ENCODE measurements around the gene RELA.
A peak's percentile ranks its signal among the peaks of the same experiment; 100 is the strongest.

Gene RELA

DNA sequence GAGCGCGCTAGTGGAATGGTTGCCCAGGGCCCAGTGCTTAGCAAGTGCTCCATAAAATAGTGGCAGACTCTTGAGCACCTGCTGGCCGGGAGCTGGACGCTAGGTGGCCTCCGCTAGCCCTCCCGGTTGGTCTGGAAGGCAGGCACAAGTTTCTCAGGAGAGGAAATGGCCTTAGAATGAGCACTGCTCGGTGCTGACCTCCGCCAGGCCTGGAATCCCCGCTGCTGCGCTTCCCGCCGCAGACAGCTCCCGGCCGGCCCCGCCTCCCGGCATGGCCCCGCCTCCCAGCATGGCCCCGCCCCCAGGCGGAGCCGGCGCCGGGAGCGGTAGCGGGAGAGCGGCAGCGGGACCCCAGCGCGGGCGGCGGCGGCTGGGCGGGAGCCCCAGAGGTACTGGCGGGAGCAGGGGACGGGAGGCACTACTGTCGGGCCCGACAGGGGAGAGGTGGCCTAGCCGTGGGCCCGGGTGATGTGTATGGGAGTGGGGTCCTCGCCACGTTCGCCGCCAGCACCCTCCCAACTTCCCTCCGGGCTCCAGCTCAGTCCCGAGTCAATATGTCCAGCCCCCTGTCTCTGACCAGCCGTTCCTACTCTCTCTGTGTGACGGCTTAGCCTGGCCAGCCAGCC, 24.8 kb downstream of the RELA start, which contains the start of gene SIPA1:
Gene SIPA1 (plus strand): TSS at position 308 of the 626 bp plus-strand sequence. CDS start 2,821 bp downstream, outside the sequence.
- DNase-seq = peak; percentile 94
- in situ Hi-C loops (cut with HindIII; ENCODE audit: low pct_ligation_motif_present, low pct_unique_long_range_greater_than_20kb, low sequenced_read_pairs) = no loop called here

DNA sequence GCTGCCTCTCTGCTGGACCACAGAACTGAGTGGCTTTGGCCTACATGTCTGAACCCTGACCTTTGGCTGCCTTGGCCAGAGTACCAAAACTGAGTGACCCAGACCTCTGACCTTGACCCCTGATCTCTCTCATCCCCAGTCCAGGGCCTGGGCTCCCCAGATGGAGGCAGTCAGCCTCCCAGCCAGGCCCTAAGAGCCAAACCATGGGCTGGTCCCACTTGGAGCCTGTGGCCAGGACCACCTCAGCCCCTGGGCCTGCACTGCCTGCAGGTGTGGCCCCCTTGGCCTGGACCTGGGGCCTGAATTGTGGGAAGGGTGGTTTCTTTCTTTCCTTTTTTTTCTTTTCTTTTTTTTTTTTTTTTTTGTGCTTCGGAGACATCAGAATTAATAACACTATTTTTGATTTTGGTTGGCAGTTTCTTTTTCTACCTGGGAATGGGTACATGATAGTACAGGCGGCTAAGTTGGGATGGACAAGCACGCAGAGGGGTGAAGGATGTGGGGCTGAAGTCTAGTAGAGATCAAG, 25.6 kb downstream of the RELA start:
- DNase-seq = no peak
- in situ Hi-C loops (cut with HindIII; ENCODE audit: low pct_ligation_motif_present, low pct_unique_long_range_greater_than_20kb, low sequenced_read_pairs) = no loop called here

DNA sequence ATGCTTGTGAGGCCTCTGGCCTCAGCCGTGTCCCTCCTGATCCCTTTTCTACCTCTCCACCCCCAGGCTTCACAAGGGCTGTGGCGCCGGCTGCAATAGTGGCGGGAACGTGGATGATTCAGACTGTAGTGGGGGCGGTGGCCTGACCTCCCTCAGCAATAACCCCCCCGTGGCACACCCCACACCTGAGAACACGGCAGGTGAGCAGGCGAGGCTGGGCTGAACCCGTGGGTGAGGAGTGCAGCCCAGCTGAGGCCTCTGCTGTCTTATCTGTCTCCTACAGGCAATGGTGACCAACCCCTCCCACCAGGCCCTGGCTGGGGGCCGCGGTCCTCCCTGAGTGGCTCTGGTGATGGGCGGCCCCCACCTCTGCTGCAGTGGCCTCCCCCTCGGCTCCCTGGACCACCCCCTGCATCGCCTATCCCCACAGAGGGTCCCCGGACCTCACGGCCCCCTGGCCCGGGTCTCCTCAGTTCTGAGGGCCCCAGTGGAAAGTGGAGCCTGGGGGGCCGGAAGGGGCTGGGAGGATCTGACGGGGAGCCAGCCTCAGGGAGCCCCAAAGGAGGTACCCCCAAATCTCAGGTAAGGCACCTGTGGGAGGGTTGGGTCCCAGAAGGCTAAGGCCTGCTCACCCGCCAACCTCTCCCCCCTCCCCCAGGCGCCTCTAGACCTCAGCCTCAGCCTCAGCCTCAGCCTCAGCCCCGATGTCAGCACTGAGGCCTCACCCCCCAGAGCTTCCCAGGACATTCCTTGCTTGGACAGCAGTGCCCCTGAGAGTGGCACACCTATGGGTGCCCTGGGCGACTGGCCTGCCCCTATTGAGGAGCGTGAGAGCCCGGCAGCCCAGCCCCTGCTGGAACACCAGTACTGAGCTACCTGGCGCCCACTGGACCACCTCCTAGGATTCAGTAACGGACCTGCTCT, 26.3 kb downstream of the RELA start:
- in situ Hi-C loops (cut with HindIII; ENCODE audit: low pct_ligation_motif_present, low pct_unique_long_range_greater_than_20kb, low sequenced_read_pairs) = no loop called here
- no peak for DNase-seq

DNA sequence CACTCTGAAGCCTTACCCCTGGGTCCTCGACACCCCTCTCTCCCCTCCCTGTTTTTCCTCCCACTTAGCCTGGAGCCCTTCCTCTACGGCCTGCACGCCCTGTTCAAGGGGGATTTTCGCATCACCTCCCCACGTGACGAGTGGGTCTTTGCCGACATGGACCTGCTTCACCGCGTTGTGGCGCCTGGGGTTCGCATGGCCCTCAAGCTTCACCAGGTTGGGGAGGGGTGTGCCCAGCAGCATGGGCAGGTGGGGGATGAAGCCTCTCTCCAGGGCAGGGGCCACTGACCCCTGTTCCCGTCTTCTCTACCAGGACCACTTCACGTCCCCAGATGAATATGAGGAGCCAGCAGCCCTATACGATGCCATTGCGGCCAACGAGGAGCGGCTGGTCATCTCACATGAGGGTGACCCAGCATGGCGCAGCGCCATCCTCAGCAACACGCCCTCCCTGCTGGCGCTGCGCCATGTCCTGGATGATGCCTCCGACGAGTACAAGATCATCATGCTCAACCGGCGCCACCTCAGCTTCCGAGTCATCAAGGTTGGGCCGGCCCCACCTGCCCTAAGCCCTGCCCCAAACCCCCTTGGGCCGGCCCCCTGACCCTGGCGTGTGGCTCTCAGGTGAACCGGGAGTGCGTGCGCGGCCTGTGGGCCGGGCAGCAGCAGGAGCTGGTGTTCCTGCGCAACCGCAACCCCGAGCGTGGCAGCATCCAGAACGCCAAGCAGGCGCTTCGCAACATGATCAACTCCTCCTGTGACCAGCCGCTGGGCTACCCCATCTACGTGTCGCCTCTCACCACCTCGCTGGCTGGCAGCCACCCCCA, 27.6 kb downstream of the RELA start:
- in situ Hi-C loops (cut with HindIII; ENCODE audit: low pct_ligation_motif_present, low pct_unique_long_range_greater_than_20kb, low sequenced_read_pairs) = no loop called here

DNA sequence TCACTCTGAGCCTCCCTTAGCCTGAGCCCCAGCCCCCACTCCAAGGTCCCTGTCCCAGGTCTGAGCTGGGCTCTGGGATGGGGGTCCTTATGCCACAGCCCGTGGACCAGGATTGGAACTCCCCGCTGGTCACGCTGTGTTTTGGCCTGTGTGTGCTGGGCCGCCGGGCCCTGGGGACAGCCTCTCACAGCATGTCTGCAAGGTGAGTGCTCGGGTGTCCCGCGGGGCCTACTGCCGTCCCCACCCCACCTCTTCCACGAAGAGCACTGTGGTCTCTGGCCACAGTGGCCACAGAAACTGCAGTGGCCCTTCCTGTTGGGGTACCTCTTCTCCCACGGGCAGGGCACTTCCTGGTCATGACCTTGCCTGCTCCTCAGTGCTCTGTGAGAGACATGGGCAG, 28.3 kb downstream of the RELA start:
- DNase-seq = no peak
- in situ Hi-C loops (cut with HindIII; ENCODE audit: low pct_ligation_motif_present, low pct_unique_long_range_greater_than_20kb, low sequenced_read_pairs) = no loop called here

More for the DNA sequence above, 27.6 kb downstream of the RELA start:
- no peak for DNase-seq

DNA sequence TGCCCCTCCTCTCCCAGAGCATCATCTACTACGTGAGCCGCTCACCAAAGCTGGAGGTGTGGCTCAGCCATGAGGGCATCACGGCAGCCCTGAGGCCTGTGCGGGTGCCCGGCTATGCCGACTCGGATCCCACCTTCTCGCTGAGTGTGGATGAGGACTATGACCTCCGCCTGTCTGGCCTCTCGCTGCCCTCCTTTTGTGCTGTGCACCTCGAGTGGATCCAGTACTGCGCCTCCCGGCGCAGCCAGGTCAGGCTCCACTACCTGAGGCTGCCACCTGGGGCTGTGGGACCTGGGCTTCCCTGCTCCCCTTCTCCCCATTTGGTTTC, 28.6 kb downstream of the RELA start:
- in situ Hi-C loops (cut with HindIII; ENCODE audit: low pct_ligation_motif_present, low pct_unique_long_range_greater_than_20kb, low sequenced_read_pairs) = no loop called here
- DNase-seq = no peak

DNA sequence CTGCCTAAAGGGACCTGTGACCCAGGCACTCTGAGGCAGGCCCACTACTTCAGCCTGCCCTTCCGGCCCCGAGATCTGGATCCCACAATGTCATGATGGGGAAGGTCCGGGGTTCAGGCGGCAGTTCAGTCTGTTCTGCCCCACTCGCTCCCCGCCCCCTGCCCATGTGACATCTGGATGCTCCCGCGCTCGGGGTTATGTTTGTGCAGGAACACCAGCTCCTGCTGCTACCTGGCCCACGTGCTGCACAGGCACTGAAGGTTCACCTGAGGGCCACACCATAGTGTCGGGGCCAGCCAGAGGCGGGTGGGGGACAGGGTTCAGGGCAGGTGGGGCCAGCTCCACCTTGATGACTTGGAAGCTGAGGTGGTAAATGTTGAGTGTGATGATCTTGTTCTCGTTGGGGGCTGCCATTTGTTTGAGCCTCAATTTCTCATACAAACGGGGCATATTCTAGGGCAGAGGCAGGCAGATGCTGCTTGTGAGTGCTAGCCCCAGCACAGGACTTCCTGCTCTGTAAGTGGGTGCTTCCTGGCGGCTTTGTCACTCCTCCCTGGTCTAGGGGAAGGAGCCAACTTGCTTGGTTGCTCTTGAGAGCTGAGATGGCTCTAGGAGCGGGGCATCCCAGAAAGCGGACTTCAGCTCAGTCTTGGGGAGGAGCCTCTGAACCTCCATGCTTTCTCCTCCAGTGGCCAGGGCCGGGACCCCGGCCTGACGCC, 29.2 kb downstream of the RELA start:
- no peak for DNase-seq
- in situ Hi-C loops (cut with HindIII; ENCODE audit: low pct_ligation_motif_present, low pct_unique_long_range_greater_than_20kb, low sequenced_read_pairs) = no loop called here

DNA sequence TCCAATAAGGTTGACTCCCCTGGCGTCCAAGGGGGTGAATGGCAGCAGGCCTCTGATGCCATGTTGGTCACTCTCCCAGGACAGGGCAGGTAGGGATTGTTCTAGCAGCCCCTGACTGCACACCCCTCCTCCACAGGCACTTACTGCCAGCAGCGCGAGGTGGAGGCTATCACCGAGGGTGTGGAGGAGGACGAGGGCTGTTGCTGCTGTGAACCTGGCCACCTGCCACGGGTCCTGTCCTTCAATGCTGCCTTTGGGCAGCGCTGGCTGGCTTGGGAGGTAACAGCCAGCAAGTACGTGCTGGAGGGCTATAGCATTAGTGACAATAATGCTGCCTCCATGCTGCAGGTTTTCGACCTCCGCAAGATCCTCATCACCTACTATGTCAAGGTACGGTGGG, 32.5 kb downstream of the RELA start:
- in situ Hi-C loops (cut with HindIII; ENCODE audit: low pct_ligation_motif_present, low pct_unique_long_range_greater_than_20kb, low sequenced_read_pairs) = no loop called here
- no peak for DNase-seq

DNA sequence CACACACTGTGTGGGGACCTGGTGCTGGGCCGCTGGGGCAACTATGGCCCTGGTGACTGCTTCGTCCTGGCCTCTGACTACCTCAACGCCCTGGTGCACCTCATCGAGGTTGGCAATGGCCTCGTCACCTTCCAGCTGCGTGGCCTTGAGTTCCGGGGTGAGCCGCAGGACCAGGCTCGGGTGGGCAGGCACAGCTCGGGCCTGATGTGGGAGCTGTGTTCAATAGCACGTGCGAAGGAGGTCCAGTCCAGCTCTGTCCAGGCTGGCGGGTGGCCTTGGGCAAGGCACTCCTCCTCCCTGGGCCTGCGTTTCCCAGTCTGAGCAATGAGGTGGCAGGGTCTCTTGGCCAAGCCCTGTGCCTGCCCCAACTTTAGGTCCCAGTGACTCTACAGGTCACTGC, 33.1 kb downstream of the RELA start:
- DNase-seq = no peak
- in situ Hi-C loops (cut with HindIII; ENCODE audit: low pct_ligation_motif_present, low pct_unique_long_range_greater_than_20kb, low sequenced_read_pairs) = no loop called here

DNA sequence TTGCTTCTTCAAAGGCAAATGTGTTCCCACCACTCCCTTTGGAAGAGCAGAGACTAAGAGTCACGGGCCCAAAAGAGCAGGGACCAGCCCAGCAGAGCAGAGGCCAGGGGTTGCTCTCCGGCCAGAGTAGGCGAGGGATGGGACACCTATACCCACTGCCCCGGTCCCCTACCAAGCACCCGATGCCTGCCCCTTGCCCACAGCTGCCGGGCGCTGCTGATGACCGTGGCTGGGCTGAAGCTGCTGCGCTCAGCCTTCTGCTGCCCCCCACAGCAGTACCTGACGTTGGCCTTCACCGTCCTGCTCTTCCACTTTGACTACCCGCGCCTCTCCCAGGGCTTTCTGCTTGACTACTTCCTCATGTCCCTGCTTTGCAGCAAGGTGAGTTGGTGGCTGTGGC, 35.5 kb downstream of the RELA start:
- no peak for DNase-seq
- in situ Hi-C loops (cut with HindIII; ENCODE audit: low pct_ligation_motif_present, low pct_unique_long_range_greater_than_20kb, low sequenced_read_pairs) = no loop called here

DNA sequence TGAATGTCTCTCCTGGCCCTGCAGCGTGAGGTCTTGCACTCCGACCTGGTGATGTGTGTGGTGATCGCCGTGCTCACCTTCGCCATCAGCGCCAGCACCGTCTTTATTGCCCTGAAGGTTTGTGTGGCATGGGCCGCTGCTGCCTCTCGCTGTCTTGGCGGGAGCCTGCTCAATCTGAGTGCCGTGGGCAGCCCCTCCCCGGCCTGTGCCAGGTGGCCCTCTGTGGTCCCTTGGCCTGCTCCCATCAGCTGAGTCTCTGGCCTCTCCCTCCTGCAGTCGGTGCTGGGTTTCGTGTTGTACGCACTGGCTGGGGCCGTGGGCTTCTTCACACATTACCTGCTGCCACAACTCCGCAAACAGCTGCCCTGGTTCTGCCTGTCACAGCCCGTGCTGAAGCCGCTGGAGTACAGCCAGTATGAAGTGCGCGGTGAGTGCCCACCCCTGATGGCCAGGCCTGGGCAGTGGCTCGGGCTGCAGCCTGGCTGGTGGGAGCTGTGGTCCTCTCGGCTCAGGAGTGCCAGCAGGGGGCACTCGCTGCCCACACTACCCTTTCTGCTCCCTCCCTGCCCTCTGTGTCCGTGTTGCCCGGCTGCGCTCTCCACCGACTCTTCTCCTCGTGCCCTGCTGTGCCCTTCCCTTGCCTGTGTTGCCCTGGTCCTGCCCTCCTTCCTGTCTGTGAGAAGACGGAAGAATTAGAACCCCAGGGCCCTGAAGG, 36.9 kb downstream of the RELA start:
- peak; percentile 40 for DNase-seq
- in situ Hi-C loops (cut with HindIII; ENCODE audit: low pct_ligation_motif_present, low pct_unique_long_range_greater_than_20kb, low sequenced_read_pairs) = no loop called here

DNA sequence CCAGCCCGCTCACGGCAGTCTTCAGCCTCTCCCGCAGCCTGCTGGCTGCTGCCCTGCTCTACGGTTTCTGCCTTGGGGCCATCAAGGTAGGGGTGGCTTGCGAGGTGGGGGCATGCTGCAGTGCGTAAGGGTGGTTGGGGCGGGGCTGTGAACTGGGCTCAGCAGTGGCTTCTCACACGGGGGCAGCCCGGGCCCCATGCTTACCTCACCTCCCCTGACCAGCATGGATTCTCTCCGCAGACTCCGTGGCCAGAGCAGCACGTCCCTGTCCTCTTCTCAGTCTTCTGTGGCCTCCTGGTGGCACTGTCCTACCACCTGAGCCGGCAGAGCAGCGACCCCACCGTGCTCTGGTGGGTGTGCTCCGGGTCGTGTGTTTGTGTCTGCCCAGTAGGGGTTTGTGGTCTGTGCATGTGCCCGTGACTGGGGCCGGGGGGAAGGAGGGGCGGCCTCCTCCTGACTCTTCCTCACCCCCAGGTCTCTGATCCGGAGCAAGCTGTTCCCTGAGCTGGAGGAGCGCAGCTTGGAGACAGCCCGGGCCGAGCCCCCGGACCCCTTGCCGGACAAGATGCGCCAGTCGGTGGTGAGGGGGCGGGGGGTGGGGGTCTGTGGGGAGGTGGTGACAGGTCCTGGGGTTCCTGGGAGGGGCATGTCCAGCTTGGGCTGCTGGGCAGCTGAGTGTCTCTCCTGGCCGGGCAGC, 37.6 kb downstream of the RELA start:
- no peak for DNase-seq
- in situ Hi-C loops (cut with HindIII; ENCODE audit: low pct_ligation_motif_present, low pct_unique_long_range_greater_than_20kb, low sequenced_read_pairs) = no loop called here

DNA sequence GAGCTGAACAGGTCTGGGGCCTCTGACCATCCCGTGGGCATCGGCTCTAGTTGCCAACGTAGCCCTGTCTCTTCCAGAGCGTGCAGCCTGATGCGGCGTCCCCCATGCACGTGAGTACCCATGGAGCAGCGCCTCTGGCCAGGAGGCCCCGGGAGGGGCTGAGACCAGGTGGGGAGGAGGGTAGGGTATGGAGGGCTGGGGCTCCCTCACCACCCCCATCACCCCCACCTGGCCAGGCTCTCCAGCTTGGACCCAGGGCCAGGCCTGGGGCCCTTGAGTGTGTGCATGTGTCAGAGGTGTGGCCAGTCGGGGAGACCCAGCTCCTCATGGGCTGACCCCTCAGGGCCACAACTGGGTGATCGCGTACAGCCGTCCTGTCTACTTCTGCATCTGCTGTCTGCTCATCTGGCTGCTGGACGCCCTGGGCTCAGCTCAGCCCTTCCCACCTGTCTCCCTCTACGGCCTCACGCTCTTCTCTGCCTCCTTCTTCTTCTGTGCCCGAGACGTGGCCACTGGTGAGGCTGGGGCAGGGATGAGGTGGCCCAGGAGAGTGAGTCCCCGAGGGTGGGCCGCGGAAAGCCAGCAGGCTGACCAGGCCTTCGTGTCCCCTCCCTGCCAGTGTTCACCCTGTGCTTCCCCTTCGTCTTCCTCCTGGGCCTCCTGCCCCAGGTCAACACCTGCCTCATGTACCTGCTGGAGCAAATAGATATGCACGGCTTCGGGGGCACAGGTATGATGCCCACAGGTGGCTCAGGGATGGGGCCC, 38.7 kb downstream of the RELA start:
- no peak for DNase-seq
- in situ Hi-C loops (cut with HindIII; ENCODE audit: low pct_ligation_motif_present, low pct_unique_long_range_greater_than_20kb, low sequenced_read_pairs) = no loop called here

DNA sequence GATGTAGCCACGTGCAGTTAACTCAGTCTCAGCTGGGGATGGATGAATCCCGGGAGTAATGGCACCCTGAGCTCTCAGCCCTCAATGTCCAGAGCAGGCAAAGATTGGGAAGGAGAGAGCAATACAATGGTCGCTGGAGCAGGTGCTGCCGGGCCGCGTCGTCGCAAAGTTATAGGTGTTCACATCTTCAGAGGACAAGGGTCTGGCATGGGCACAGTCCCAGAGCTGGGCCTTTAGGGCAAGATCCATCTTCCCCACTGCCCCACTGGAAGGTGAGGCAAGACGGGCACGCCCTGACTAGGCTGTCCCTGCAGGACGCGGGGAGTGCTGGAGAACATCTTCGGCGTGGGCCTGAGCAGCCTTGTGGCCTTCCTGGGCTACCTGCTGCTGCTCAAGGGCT, 39.5 kb downstream of the RELA start:
- in situ Hi-C loops (cut with HindIII; ENCODE audit: low pct_ligation_motif_present, low pct_unique_long_range_greater_than_20kb, low sequenced_read_pairs) = no loop called here
- no peak for DNase-seq

DNA sequence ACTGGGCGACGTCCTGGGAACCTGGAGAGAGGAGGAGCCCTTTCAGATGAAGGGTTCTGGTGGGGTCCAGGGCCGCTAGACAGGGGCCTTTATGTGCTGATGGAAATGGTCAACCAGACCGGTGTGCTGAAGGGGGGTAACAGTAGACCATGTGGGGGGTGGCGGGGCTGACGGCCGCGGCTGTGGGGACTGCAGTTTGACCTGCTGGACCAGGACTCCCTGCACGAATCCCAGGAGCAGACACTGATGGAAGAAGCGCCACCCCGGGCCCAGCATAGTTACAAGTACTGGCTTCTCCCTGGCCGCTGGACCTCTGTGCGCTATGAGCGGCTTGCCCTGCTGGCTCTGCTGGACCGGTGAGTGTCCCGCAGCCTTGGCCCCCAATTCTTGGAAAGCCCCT, 40.7 kb downstream of the RELA start:
- in situ Hi-C loops (cut with HindIII; ENCODE audit: low pct_ligation_motif_present, low pct_unique_long_range_greater_than_20kb, low sequenced_read_pairs) = no loop called here
- DNase-seq = no peak

DNA sequence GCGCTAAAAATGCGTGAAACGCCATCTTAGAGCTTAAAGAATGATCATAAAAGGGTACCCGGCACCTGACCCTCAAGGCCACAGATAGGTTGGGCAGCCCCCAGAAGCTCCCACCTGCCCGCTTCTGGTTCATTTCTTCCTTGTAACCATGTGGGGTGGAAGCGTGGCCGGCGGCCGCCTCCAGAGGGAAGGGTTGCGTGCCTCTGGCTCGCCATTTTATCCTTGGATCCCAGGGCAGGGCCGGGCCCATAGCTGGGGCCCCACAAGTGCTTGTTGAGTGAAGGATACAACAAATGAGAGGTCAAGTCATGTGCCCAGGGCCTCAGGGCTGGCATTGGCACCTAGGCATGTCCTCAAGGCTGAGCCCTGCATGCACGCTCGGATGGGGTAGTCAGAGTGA, 41.3 kb downstream of the RELA start:
- DNase-seq = no peak
- in situ Hi-C loops (cut with HindIII; ENCODE audit: low pct_ligation_motif_present, low pct_unique_long_range_greater_than_20kb, low sequenced_read_pairs) = no loop called here

DNA sequence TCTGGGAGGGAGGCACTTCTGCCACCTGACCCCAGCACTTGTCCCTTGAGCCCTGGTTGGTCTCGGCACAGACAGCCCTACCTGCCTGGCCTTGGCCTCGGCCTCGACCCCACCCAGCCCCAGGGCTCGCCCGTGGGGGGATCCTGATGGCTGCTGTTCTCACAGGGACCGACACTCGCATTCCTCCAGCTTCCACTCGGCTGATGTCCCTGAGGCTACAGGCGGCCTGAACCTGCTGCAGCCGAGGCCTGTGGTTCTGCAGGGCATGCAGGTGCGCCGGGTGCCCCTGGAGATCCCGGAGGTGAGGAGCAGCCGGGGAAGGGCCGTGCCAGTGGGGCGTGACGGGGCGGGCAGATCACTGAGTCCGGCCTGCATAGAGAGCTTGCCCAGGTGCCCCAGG, 42.0 kb downstream of the RELA start:
- DNase-seq = no peak
- in situ Hi-C loops (cut with HindIII; ENCODE audit: low pct_ligation_motif_present, low pct_unique_long_range_greater_than_20kb, low sequenced_read_pairs) = no loop called here

All from ACHN (cell line).